Renal cortical epithelial cell (primary cell): ENCODE results near the gene ATG4C. TPM values are rescaled to one million over a fixed set of nuclear protein-coding genes. Genes with fewer than 3 reads are reported as not detected.
"Not testable (repeated sequence)": the region's sequence is repeated elsewhere in the genome, so short reads cannot be mapped to it uniquely, and the experiment has no call there.

Experiments
- DNase-seq: peaks from one replicate; pipeline ENCODE4 v3.0.0-alpha.2; 2011; ENCODE audit warnings: low read depth
- total RNA-seq: library from RNA; depleted of rRNA; stranded (reverse); fragments of >200 nt; gene quantifications from 2 replicates; pipeline ENCODE4 v1.2.3, GENCODE V29; 2014

Gene ATG4C
- total RNA-seq, 1 donor from 2014 or later, result 10.6 TPM

DNA sequence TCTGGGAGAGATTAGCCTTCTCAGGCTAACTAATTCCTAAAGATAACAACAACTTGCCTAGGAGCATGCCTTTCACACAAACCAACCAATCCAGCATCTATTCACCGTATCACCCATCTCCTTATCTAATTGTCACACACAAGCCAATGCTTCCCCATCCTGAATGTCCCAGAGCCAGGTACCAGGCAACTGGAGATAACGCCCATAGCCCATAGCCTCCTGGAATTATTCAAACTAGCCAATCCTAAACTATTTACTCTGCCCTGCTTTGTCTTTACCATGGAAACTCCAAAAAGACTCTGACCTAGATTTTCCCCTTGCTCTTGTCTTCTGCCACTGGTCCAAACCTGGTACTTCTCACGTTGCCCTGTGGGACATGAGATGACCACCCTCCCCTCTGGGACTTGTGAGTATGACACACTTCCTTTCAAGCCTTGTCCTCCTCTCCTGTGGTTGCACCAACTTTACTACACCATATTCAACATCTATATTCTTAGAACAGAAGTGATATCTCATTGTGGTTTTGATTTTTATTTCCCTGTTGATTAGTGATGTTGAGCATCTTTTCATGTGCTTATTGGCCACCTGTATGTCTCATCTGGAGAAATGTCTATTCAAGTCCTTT lies 8.8 kb upstream of the ATG4C start:
- DNase-seq, result no peak

GRCh38 chr1:62778208-62778607 lies 5.7 kb upstream of the ATG4C start:
- peak; percentile 50 for DNase-seq

GRCh38 chr1:62781841-62782543 lies 1.9 kb upstream of the ATG4C start:
- DNase-seq, result peak; percentile 36

DNA sequence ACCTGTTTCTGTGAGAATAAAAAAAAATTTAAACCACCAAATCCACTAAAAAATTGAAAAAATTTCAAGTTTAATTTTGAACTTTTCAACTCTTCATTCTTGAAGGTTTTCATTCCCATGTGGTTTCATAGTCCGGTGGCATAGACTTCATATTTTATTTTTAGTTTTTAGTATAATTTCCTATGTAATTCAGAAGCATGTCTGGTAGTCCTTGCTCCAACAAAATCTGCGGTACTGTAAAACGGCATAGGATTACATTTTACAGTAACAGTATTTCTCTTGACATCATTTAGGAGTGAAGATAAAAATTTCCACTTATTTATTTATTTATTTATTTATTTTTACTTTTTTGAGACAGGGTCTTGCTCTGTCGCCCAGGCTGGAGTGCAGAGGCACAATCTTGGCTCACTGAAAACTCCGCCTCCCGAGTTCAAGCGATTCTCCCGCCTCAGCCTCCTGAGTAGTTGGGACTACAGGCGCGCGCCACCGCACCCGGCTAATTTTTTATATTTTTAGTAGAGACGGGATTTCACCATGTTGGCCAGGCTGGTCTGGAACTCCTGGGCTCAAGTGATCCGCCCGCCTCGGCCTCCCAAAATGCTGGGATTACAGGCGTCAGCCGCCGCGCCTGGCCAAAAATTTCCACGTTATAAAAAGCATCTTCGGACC lies 1.3 kb upstream of the ATG4C start:
- DNase-seq, result not testable (repeated sequence)

DNA sequence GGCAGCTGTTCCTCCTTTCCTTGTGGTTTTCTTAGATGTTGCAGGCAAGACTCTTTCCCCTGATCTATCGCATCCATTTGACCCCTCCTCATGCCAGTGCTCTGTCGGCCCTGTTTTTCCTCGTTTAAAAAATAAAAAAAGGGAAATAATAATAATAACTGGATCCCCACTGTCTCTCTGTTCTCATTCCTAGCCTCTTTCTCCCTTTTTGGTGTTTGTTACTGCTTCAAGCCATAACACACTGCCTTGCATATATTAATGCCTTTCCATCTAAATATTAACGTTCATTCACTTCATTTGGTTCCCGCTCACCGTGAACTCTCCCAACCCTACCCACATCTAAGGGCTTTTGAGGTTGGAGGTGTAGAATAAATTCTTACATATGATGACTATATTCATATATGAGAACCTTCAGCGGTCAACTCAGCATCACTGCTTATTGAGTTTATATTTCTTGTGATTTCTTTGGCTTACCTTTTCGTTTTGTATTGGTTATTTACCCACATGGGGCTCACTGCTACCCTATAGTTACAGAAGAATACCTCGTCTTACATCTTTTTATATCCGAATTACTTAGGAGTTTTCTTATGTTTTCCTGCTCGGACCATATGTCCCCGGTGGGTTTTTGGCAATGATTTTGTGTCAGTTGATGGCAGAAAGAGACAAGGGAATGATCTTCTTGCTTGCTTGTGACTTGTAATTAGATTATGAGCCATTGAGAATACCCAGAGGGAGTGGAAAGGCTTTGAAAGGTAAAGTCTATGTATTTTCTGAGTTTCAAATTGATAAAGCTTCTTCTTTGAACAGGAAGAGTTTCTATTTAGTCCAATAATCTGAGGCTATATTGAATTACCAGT lies 805 bp downstream of the ATG4C start:
- DNase-seq, result peak; percentile 19

GRCh38 chr1:62790716-62791115 lies 6.8 kb downstream of the ATG4C start:
- DNase-seq, result no peak

DNA sequence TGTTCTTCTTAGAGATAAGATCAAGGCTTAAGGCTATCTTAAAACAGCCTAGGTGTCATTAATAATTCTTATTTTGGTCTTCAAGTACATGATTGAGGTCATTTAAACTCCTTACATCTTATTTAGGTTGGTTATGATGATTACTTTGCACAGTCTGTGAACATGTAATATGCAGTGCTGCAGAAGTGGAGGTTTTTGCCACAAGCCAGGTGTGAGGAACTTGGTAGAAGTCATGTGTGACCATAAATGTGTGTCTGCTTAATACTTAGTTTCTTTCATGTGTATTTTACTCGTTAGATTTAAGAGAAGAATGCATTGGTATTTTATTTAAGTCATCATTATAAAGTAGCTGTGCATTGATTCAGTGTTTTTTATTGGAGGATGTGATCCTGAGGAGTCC lies 10.1 kb downstream of the ATG4C start:
- DNase-seq, result no peak

DNA sequence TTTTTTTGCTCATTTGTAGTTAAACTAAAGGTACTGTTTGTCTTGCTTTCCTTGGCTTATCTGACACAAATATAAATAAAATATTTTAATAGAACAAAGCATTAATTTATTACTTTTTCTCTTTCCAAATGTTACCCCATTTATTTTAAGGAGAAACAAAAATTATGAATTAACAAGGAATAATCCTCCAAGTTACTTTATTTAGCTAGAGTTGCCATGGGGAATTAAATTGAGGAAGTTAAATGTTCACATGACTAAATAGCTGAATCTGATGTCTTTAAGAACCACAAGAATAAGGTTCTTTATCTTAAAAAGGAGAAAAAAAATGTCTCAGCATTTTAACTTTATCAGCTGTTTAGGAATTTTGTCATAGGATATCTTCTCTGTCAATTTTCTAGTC lies 12.3 kb downstream of the ATG4C start:
- DNase-seq, result no peak

DNA sequence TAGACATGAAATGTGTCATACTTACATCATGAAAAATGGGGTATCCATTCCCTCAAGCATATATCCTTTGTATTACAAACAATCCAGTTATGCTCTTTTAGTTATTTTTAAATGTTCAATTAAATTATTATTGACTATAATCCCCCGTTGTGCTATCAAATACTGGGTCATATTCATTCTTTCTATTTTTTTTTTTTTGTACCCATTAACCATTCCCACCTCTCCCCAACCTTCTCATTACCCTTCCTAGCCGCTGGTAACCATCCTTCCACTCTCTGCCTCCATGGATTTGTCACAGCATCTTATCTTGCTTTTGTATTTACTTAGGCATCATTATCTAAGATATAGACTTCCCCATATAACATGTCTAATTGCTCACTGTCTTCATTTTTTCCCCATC lies 15.8 kb downstream of the ATG4C start:
- no peak for DNase-seq

- no peak for DNase-seq
Observed at GRCh38 chr1:62800281-62800680, 16.3 kb downstream of the ATG4C start.

- peak; percentile 7 for DNase-seq
Observed at GRCh38 chr1:62800825-62801306, 16.9 kb downstream of the ATG4C start.

DNA sequence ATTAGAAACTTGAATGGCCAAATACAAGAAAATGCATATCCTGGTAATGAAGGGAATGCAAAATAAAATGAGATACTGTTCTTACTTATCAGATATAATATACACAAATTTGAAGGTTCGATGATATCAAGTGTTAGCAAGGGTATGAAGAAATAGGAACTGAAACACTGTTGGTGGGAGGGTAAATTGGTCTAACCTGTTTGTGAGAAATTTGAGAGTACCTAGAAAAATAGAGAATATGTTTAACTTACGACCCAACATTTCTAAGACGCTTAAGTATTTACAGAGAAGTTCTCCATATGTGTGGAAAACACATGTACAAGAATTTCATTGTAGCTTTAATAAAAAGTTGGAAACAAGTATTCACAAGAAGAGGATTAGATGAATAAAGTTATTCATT lies 25.9 kb downstream of the ATG4C start:
- DNase-seq, result no peak

- no peak for DNase-seq
Observed at GRCh38 chr1:62810420-62811274, 26.7 kb downstream of the ATG4C start.

DNA sequence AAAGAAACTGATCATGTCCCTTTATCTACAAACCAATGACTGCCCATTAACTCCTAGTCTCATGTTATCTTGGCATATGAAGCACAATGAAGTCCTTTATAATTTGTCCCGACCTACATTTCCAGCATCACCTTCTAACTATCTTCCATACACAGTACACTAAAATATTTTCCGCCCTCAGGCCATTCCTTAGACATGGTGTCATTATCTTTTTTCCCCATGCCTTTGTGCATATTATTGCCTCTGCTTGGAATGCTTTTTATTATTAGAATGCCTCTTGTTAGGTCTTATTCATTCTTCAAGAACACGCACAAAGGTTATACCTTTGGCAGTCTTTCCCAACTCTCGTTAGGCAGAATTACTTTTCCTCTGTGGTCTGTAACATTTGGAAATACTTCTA lies 39.6 kb downstream of the ATG4C start:
- DNase-seq, result no peak

- DNase-seq, result no peak
Observed at GRCh38 chr1:62826901-62827300, 43.0 kb downstream of the ATG4C start.

DNA sequence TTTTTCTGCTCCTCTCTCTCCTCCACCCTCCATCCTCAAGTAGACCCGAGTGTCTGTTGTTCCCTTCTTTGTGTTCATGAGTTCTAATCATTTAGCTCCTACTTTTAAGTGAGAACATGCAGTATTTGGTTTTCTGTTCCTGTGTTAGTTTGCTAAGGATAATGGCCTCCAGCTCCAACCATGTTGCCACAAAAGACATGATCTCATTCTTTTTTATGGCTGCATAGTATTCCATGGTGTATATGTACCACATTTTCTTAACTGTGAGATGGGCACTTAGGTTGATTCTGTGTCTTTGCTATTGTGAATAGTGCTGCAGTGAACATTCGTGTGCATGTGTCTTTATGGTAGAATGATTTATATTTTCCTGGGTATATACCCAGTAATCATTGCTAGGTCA lies 43.9 kb downstream of the ATG4C start:
- DNase-seq, result not testable (repeated sequence)

GRCh38 chr1:62832276-62832675 lies 48.3 kb downstream of the ATG4C start:
- no peak for DNase-seq

- DNase-seq, result no peak
Observed at GRCh38 chr1:62833529-62833928, 49.6 kb downstream of the ATG4C start.

- no peak for DNase-seq
Observed at GRCh38 chr1:62834400-62834961, 50.5 kb downstream of the ATG4C start.

DNA sequence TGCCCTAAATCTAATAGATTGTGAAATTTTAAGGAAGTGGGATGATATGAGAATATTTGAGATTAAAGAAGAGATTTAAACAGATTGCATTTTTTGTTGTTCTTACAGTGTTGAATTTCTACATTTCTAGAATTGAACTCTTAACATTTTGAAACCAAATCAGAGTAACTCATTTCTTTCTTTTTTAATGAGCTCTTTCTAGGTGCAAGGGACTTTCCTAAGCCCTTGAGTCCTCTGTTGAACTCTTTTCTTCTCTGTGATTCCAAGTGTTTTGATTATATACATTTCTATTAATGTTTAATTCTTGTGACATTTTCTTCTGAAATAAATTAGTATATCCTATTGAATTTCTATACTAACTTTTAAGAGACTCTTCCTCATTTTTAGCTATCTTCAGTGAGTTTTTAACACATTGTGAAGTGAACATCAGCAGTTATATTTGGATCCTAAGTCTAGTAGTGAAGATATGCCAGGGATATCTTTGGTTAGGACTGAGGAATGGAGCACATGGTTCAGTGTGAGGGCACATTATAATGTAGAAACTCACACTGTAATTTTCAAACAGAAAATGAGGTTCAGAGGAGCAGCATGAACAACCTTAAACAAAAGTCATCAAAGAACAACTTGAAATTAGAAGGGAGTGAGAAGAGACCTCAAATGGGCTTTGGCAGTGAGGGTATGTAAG lies 53.1 kb downstream of the ATG4C start:
- no peak for DNase-seq
